ENCODE measurements around the gene DRG2. TPM values are rescaled to one million over a fixed set of nuclear protein-coding genes. Genes with fewer than 3 reads are reported as not detected.

Gene DRG2
- total RNA-seq, 1 donor: 40.2 TPM

DNA sequence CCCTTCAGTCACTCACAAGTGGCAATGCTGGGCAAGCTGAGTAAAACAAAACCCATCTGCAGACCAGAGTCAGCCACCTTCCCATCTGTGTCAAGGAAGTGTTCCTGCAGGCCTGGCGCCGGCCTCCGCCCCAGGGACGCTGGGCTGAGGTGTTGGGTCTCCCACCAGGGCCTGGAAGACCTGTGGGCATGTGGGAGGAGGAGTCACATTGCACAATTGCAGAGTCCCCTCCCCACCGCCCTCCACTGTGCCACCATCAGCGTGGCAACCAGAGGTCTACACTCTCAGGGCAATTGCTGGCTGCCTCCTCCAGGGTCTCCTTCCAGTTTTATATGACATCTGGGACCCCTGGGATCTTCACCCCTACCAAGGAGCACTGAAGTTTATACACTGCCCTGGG is 17.8 kb downstream of the DRG2 start:
- Histone ChIP-seq H3K27ac (ENCODE audit: low read depth, low read length) (no peak overlapping the region), H3K9me3 (ENCODE audit: low read depth, low read length) (no peaks in the 10 kb centered on the region), H4K20me1 (ENCODE audit: insufficient read depth, low read length) (no peaks in the 10 kb centered on the region), H3K4me2 (ENCODE audit: insufficient read depth, low read length) (no peak overlapping the region), H3K4me1 (ENCODE audit: insufficient read depth, low read length) (no peaks in the 10 kb centered on the region), H3K36me3 (ENCODE audit: insufficient read depth, low read length) (peaks cover 10% of the 10 kb centered on the region), H2AFZ (ENCODE audit: low read length) (no peak overlapping the region), H3K4me3 (ENCODE audit: insufficient read depth, low read length) (no peak overlapping the region), H3K79me2 (ENCODE audit: insufficient read depth, low read length) (no peaks in the 10 kb centered on the region), H3K27me3 (ENCODE audit: insufficient read depth, low read length) (no peaks in the 10 kb centered on the region)
- peak; percentile 62 for DNase-seq (ENCODE audit: insufficient read length, low spot score, missing footprints)
- TF ChIP-seq, protein P1, sequence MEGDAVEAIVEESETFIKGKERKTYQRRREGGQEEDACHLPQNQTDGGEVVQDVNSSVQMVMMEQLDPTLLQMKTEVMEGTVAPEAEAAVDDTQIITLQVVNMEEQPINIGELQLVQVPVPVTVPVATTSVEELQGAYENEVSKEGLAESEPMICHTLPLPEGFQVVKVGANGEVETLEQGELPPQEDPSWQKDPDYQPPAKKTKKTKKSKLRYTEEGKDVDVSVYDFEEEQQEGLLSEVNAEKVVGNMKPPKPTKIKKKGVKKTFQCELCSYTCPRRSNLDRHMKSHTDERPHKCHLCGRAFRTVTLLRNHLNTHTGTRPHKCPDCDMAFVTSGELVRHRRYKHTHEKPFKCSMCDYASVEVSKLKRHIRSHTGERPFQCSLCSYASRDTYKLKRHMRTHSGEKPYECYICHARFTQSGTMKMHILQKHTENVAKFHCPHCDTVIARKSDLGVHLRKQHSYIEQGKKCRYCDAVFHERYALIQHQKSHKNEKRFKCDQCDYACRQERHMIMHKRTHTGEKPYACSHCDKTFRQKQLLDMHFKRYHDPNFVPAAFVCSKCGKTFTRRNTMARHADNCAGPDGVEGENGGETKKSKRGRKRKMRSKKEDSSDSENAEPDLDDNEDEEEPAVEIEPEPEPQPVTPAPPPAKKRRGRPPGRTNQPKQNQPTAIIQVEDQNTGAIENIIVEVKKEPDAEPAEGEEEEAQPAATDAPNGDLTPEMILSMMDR (IDR thresholded peaks at IDR 0.05; ENCODE audit: extremely low read depth, low read depth, low read length): no peak

DNA sequence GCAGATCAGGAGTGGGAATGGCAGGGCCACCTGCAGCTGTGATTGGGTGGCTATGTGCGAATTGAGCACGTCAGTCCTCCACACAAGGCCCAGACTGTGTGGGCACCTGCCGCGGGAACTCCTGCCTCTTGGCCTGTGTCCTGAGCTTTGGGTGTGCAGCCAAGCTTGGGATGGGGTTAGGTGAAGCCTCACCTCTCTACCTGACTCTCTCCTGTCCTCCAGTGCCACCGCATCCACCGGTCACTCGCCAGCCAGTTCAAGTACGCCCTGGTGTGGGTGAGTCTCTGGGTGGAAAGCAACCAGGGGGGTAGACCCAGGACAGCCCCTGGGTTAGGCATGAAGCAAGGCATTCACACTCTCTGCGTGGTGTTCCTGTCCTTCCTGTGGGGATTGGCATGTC is 18.5 kb downstream of the DRG2 start:
- TF ChIP-seq, protein P1 (IDR thresholded peaks at IDR 0.05; ENCODE audit: extremely low read depth, low read depth, low read length): no peak
- H3K4me2 ChIP-seq (ENCODE audit: insufficient read depth, low read length): no peak overlapping the region
- peak; percentile 61 for DNase-seq (ENCODE audit: insufficient read length, low spot score, missing footprints)
- no peaks in the 10 kb centered on the region for H4K20me1 ChIP-seq (ENCODE audit: insufficient read depth, low read length)
- peaks cover 10% of the 10 kb centered on the region for H3K36me3 ChIP-seq (ENCODE audit: insufficient read depth, low read length)
- no peaks in the 10 kb centered on the region for H3K79me2 ChIP-seq (ENCODE audit: insufficient read depth, low read length)
- H3K27ac ChIP-seq (ENCODE audit: low read depth, low read length): no peak overlapping the region
- H3K9me3 ChIP-seq (ENCODE audit: low read depth, low read length): no peaks in the 10 kb centered on the region
- no peak overlapping the region for H2AFZ ChIP-seq (ENCODE audit: low read length)
- H3K27me3 ChIP-seq (ENCODE audit: insufficient read depth, low read length): no peaks in the 10 kb centered on the region
- H3K4me1 ChIP-seq (ENCODE audit: insufficient read depth, low read length): no peaks in the 10 kb centered on the region
- no peak overlapping the region for H3K4me3 ChIP-seq (ENCODE audit: insufficient read depth, low read length)

DNA sequence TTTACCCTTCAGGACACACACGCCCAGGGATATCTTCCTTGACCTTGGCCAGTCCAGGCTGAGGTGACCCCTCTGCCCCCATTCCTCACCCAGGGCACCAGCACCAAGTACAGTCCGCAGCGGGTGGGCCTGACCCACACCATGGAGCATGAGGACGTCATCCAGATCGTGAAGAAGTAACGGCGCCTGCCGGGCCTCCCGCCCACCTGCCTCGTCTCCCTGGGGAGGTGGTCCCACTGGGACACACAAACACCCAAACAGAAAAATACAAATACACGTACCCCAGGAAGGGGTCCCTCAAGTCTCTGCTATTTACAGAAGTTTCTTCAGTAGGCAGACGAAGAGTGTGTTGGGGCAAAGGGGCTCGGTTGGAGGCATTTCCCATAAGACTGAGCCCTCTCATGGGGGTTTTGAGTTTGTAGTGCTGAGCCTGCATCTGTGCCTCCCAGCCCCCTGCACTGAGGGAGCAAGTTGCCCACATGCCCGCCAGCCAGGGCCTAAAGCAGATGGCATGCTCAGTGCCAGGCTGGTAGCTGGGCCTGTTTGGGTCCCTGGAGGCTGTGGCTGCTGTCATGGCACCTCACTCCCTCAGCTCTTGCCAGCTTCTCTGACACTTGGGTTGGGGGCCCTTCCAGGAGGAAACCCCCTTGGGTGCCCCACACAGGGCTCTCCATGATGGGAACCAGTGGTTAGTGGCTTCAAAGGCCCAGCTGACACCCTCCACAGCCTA is 19.5 kb downstream of the DRG2 start:
- Histone ChIP-seq H3K27me3 (ENCODE audit: insufficient read depth, low read length) (no peaks in the 10 kb centered on the region), H3K27ac (ENCODE audit: low read depth, low read length) (no peak overlapping the region), H3K9me3 (ENCODE audit: low read depth, low read length) (no peaks in the 10 kb centered on the region), H3K4me3 (ENCODE audit: insufficient read depth, low read length) (no peak overlapping the region), H2AFZ (ENCODE audit: low read length) (no peak overlapping the region), H3K36me3 (ENCODE audit: insufficient read depth, low read length) (peaks cover 4% of the 10 kb centered on the region), H3K79me2 (ENCODE audit: insufficient read depth, low read length) (no peaks in the 10 kb centered on the region), H4K20me1 (ENCODE audit: insufficient read depth, low read length) (no peaks in the 10 kb centered on the region), H3K4me1 (ENCODE audit: insufficient read depth, low read length) (no peaks in the 10 kb centered on the region), H3K4me2 (ENCODE audit: insufficient read depth, low read length) (no peak overlapping the region)
- TF ChIP-seq, protein P1 (IDR thresholded peaks at IDR 0.05; ENCODE audit: extremely low read depth, low read depth, low read length): no peak
- DNase-seq (ENCODE audit: insufficient read length, low spot score, missing footprints): peak; percentile 86

DNA sequence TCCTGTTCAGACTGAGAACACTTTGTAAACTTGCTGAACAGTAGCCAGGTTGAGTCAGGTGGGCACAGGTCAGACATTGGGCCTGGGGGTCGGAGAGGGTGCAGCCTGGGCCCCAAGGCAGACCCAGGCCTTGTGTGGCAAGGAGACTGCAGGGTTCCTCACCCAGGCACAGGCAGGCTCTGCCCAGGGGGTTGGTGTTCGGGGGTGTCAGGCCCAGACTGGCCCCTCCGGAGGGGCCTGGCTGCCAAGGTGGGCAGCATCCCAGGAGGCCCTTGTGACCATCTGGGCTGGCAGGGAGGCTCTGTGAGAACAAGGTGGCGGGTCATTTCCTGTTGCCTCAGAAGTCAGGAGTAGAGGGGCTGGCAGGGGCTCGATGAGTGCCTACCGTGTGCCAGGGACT is 20.2 kb downstream of the DRG2 start:
- Histone ChIP-seq H4K20me1 (ENCODE audit: insufficient read depth, low read length) (no peaks in the 10 kb centered on the region), H3K79me2 (ENCODE audit: insufficient read depth, low read length) (no peaks in the 10 kb centered on the region), H3K27me3 (ENCODE audit: insufficient read depth, low read length) (no peaks in the 10 kb centered on the region), H2AFZ (ENCODE audit: low read length) (no peak overlapping the region), H3K36me3 (ENCODE audit: insufficient read depth, low read length) (peaks cover 4% of the 10 kb centered on the region), H3K9me3 (ENCODE audit: low read depth, low read length) (no peaks in the 10 kb centered on the region), H3K4me1 (ENCODE audit: insufficient read depth, low read length) (no peaks in the 10 kb centered on the region), H3K27ac (ENCODE audit: low read depth, low read length) (no peak overlapping the region), H3K4me2 (ENCODE audit: insufficient read depth, low read length) (no peak overlapping the region), H3K4me3 (ENCODE audit: insufficient read depth, low read length) (no peak overlapping the region)
- DNase-seq (ENCODE audit: insufficient read length, low spot score, missing footprints): peak; percentile 63
- TF ChIP-seq, protein P1 (IDR thresholded peaks at IDR 0.05; ENCODE audit: extremely low read depth, low read depth, low read length): no peak

Measured in osteoblast (primary cell).